GM12878 (cell line): ENCODE data around the gene PKHD1. TPM values are rescaled to one million over a fixed set of nuclear protein-coding genes. Genes with fewer than 3 reads are reported as not detected.
A peak's percentile ranks its signal among the peaks of the same experiment; 100 is the strongest.

Experiments
- ATAC-seq: fragments of 200-7000 bp; cut with Tn5 transposase; 3 replicates; pipeline ENCODE4 v1.9.1; 2020; ENCODE audit warnings: mild to moderate bottlenecking, moderate library complexity
- BruUV-seq: library from RNA; stranded (reverse); fragments of 400-500 nt; replicated peaks from 2 replicates; lab custom pipeline; 2021; lab: Mats Ljungman, UMichigan
- CTCF ChIA-PET: fragments of 300-600 bp; sonication (Branson Sonifier 250); formaldehyde crosslinking; extraction: SDS; loops from one replicate; lab custom pipeline; 2021; ENCODE audit warnings: inconsistent platforms; lab: Yijun Ruan, JAX
- POLR2A ChIA-PET: fragments of 350-600 bp; formaldehyde crosslinking; extraction: SDS; loops from one replicate; lab custom pipeline; 2021; ENCODE audit warnings: inconsistent platforms; lab: Charles Lee
- RAD21 ChIA-PET: fragments of 300-600 bp; sonication (Branson Sonifier 250); formaldehyde crosslinking; loops from one replicate; lab custom pipeline; 2023; ENCODE audit warnings: antibody characterized with exemption; ENCODE audit not compliant: unreplicated experiment; lab: Charles Lee
- SMC1A ChIA-PET: fragments of 300-600 bp; sonication (Branson Sonifier 250); formaldehyde crosslinking; loops from one replicate; lab custom pipeline; 2023; ENCODE audit not compliant: unreplicated experiment, uncharacterized antibody; lab: Charles Lee
- DNase-seq: peaks from one replicate; pipeline ENCODE4 v3.0.0-alpha.2; 2011; ENCODE audit warnings: low read depth, low spot score
- FAIRE-seq: peaks from 3 replicates; lab custom pipeline; 2011; peaks lifted over from hg19 to GRCh38; lab: Jason Lieb, UNC
- H2AFZ ChIP-seq: 2 replicates; pipeline ENCODE4 v1.6.0; 2011; ENCODE audit warnings: low read depth, low read length, control low read depth; ENCODE audit not compliant: control insufficient read depth
- H3K27ac ChIP-seq: 2 replicates; pipeline ENCODE4 v1.5.1; 2011; ENCODE audit warnings: control low read depth; ENCODE audit not compliant: control insufficient read depth, insufficient read depth
- H3K27me3 ChIP-seq, 2 experiments: replicated peaks in 1 of 2; 2 replicates each; pipeline versions ENCODE4 v1.6.0 to v1.6.1; 2011; ENCODE audit warnings: low read length in 1 of 2; ENCODE audit not compliant: control insufficient read depth in 2 of 2, insufficient read depth in 2 of 2
- H3K36me3 ChIP-seq, 2 experiments: 2 replicates each; pipeline ENCODE4 v1.5.1; 2011; ENCODE audit warnings: low read length in 1 of 2; ENCODE audit not compliant: control insufficient read depth in 2 of 2, insufficient read depth in 2 of 2
- H3K4me1 ChIP-seq: 2 replicates; pipeline ENCODE4 v1.6.1; 2011; ENCODE audit warnings: mild to moderate bottlenecking, low read length, moderate library complexity, mixed read lengths; ENCODE audit not compliant: control insufficient read depth, insufficient read depth
- H3K4me2 ChIP-seq: 2 replicates; pipeline ENCODE4 v1.6.0; 2011; ENCODE audit warnings: control low read depth; ENCODE audit not compliant: control insufficient read depth, insufficient read depth
- H3K4me3 ChIP-seq: fragments of 200-600 bp; sonication (generic); 2 replicates; pipeline ENCODE4 v1.5.1; 2016
- H3K79me2 ChIP-seq: 2 replicates; pipeline ENCODE4 v1.6.0; 2011; ENCODE audit warnings: low read length; ENCODE audit not compliant: control insufficient read depth, insufficient read depth
- H3K9ac ChIP-seq: 2 replicates; pipeline ENCODE4 v1.8.0; 2011; ENCODE audit warnings: low read length, control low read depth, mixed read lengths; ENCODE audit not compliant: control insufficient read depth, insufficient read depth
- H3K9me3 ChIP-seq: replicated peaks from 3 replicates; pipeline ENCODE4 v1.5.1; 2011; ENCODE audit warnings: mild to moderate bottlenecking, low read length; ENCODE audit not compliant: control insufficient read depth, insufficient read depth
- H4K20me1 ChIP-seq: 2 replicates; pipeline ENCODE4 v1.6.0; 2011; ENCODE audit not compliant: control insufficient read depth, insufficient read depth
- ASH2L ChIP-seq: fragments of 300-600, 200-600 bp; sonication (generic); IDR thresholded peaks from 2 replicates; pipeline ENCODE4 v1.6.1; 2017; ENCODE audit warnings: low read depth, mild to moderate bottlenecking, borderline replicate concordance
- ATF3 ChIP-seq: IDR thresholded peaks from 2 replicates; pipeline ENCODE4 v1.6.1; 2011; ENCODE audit warnings: low read depth, mild to moderate bottlenecking, low read length, moderate library complexity, borderline replicate concordance; ENCODE audit errors: extremely low read depth
- HDAC2 ChIP-seq: fragments of 200-600 bp; sonication (generic); IDR thresholded peaks from 2 replicates; pipeline ENCODE4 v1.6.1; 2017
- RAD21 ChIP-seq: IDR thresholded peaks from 2 replicates; pipeline ENCODE4 v1.6.1; 2011; ENCODE audit warnings: mild to moderate bottlenecking, low read depth, low read length, moderate library complexity; ENCODE audit not compliant: insufficient read depth
- TARDBP ChIP-seq: IDR thresholded peaks from 2 replicates; pipeline ENCODE4 v1.6.1; 2016; ENCODE audit warnings: borderline replicate concordance
- WGBS: methylation state at CpG from one replicate; pipeline ENCODE4 v1.1.6; 2016; ENCODE audit warnings: low lambda C conversion rate; ENCODE audit not compliant: insufficient replicate concordance, insufficient coverage; ENCODE audit errors: missing lambda C conversion rate; 5-methylcytosine and 5-hydroxymethylcytosine counted together
- in situ Hi-C: fragments of 300-500 bp; cut with MboI; formaldehyde crosslinking; loops from 9 replicates; pipeline ENCODE4 v1.14.3; 2018; ENCODE audit warnings: mixed read lengths
- intact Hi-C: fragments of 100-400 bp; cut with micrococcal nuclease; formaldehyde crosslinking; loops from one replicate; pipeline ENCODE4 v1.14.2; 2022; ENCODE audit not compliant: unreplicated experiment
- polyA plus RNA-seq, 11 experiments: library from polyadenylated mRNA; depleted of rRNA in 4 of 11; unstranded in 6 of 11; stranded (reverse) in 5 of 11; fragments of >200 nt; fragmentation: Nextera tagmentation in 4 of 11; fragmentation: Illumina TruSeq in 1 of 11; extraction: Ambion mirVana in 4 of 11; extraction: Trizol in 1 of 11; gene quantifications; 1 replicate in 1 of 11; 2 replicates in 10 of 11; pipeline versions ENCODE4 v1.2.1 to v1.2.3, GENCODE V29; 2011 to 2016; ENCODE audit warnings: inconsistent platforms in 2 of 11, missing spikeins in 2 of 11, low read depth in 1 of 11
- total RNA-seq, 4 experiments: library from RNA; depleted of rRNA in 3 of 4; stranded (reverse); fragments of >200 nt in 3 of 4; fragmentation: Illumina TruSeq in 1 of 4; extraction: Trizol in 1 of 4; gene quantifications; 2 replicates each; pipeline versions ENCODE4 v1.2.1 to v1.2.3, GENCODE V29; 2013 to 2021

The PKHD1 gene
- total and polyA plus RNA-seq, 10 of the 15 experiments (the other 5 are each of a cell fraction or from before 2014, with no cell fraction given), result under 0.01 to 0.90 (median 0.02) TPM; not detected in 1

- H3K4me1 ChIP-seq, result no peaks in the 10 kb centered on the region
- FAIRE-seq (no peak), DNase-seq (no peak), ATAC-seq (no peak)
- in situ Hi-C loops (no loop called here), intact Hi-C loops (loop anchor here (5.0 kb wide), 1 partner anchor 1027 kb away; the partner anchor contains the start of gene TFAP2B)
- ChIA-PET RAD21 (interaction anchor here (1.0 kb wide), 1 partner anchor 115 kb away, joined by 3 read pairs; no protein-coding TSS in a partner anchor), POLR2A (no interaction called here), CTCF (interaction anchor here (1.0 to 2.2 kb wide), 8 partner anchors 9 to 1028 kb away, joined by 3 to 9 read pairs (median 3); no protein-coding TSS in a partner anchor), SMC1A (interaction anchor here (0.6 to 2.1 kb wide), 4 partner anchors 10 to 115 kb away, joined by 3 to 6 read pairs (median 4); no protein-coding TSS in a partner anchor)
- 39% methylated on average over 3 of the region's 3 CpGs for WGBS
- no peaks in the 10 kb centered on the region for H3K36me3 ChIP-seq
- TF ChIP-seq TARDBP (no peak), RAD21 (peak; percentile 42; the same call in 1 of the 2 replicates), ASH2L (no peak)
- H3K79me2 ChIP-seq, result no peaks in the 10 kb centered on the region
- no TSS peak for BruUV-seq
- peaks cover 0 to 2% of the 10 kb centered on the region in 2 experiments; a peak in 2 of 4 replicates for H3K27me3 ChIP-seq
- no peak overlapping the region for H3K9ac ChIP-seq
- no peak overlapping the region for H3K27ac ChIP-seq
- no peak overlapping the region for H3K4me2 ChIP-seq
- no peak overlapping the region for H2AFZ ChIP-seq
- no peak overlapping the region for H3K4me3 ChIP-seq
- H4K20me1 ChIP-seq, result no peaks in the 10 kb centered on the region; the same call in 1 of the 2 replicates
- H3K9me3 ChIP-seq, result no peaks in the 10 kb centered on the region
These were observed 243.1 kb downstream of the PKHD1 start for GRCh38 chr6:51844336-51844735.

GRCh38 chr6:51843456-51844056, 243.9 kb downstream of the PKHD1 start:
- H3K36me3 ChIP-seq, result no peaks in the 10 kb centered on the region
- no peaks in the 10 kb centered on the region for H3K9me3 ChIP-seq
- no peak for TF ChIP-seq HDAC2
- no peak for TF ChIP-seq ATF3
- H2AFZ ChIP-seq, result no peak overlapping the region
- RAD21 ChIA-PET, result interaction anchor here (1.0 kb wide), 1 partner anchor 59 kb away, joined by 3 read pairs; no protein-coding TSS in a partner anchor
- 21% methylated on average over 5 of the region's 5 CpGs for WGBS
- CTCF ChIA-PET, result interaction anchor here (0.6 to 2.2 kb wide), 8 partner anchors 9 to 284 kb away, joined by 3 to 9 read pairs (median 3); no protein-coding TSS in a partner anchor
- no peak overlapping the region for H3K9ac ChIP-seq
- intact Hi-C loops, result loop anchor here (5.0 kb wide), 1 partner anchor 1026 kb away; the partner anchor contains the start of gene TFAP2B
- SMC1A ChIA-PET, result interaction anchor here (0.6 to 2.1 kb wide), 8 partner anchors 11 to 1770 kb away, joined by 3 to 6 read pairs (median 4); no protein-coding TSS in a partner anchor
- ATAC-seq, result no peak
- no peak overlapping the region for H3K4me3 ChIP-seq
- no peak for DNase-seq
- no peak overlapping the region for H3K27ac ChIP-seq
- no peak overlapping the region for H3K4me2 ChIP-seq
- FAIRE-seq, result no peak
- no peaks in the 10 kb centered on the region; the same call in 1 of the 2 replicates for H4K20me1 ChIP-seq
- in situ Hi-C loops, result no loop called here
- no peaks in the 10 kb centered on the region for H3K4me1 ChIP-seq
- H3K79me2 ChIP-seq, result no peaks in the 10 kb centered on the region
- BruUV-seq, result no TSS peak
- POLR2A ChIA-PET, result no interaction called here
- H3K27me3 ChIP-seq, result peaks cover 0 to 2% of the 10 kb centered on the region in 2 experiments; a peak in 2 of 4 replicates
